ENCODE data around the gene RSU1.
"Not testable (repeated sequence)": the region's sequence is repeated elsewhere in the genome, so short reads cannot be mapped to it uniquely, and the experiment has no call there.

RSU1 gene

DNA sequence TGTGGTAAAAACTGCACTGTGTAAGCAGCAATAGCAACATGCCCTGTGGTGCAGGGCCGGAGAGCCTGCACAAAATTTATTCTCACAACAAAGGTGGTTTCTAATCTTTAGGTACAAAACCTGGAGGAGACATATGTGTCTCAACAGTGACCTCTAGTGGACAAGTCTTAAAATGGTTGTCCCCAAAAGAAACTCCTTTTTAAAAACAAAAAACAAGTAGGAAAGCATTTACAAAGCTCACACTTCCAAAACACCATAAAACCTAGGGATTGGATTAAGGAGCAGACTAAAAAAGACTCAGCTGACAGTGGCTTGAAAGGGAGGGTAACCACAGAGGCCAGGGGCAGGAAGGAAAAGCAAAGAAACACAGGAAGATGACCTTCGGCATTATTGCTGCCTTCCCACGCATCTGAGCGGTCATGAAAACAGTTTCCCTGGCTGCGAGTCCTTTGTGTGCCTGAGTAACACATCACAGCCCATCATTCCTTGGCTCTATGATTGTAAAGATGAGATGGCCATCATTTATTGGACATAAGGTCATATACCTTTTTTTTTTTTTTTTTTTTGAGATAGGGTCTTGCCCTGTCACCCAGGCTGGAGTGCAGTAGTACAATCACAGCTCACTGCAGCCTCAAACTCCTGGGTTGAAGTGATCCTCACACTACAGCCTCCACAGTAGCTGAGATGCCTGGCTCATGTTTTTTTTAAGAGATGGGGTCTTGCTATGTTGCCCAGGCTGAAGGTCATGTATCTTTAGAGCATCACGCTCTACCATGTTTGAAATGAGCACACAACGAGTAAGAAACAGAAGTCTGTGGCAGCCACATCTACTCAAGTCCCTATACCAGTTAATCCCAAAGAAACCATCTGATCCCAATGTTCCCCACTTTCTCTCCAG, 39.5 kb downstream of the RSU1 start:
- peak; percentile 34 for DNase-seq

DNA sequence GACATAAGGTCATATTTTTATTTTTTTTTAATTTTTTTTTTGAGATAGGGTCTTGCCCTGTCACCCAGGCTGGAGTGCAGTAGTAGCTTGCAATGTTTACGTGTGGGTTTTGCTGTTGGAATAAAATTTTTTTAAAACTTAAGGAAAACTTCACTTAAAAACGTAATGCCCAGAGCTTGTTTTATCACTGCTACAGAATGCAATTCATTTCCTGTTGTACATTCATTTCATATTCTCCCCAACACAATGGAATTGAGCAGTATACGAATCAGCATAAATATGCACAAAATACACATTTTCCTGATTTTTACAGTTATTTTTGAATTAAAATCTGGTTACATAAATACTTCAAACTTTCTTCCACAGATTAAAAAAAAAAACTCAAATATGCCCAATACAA, 40.3 kb downstream of the RSU1 start:
- DNase-seq = no peak

- DNase-seq = no peak
Measured at GRCh38 chr10:16773334-16773733, 43.9 kb downstream of the RSU1 start.

DNA sequence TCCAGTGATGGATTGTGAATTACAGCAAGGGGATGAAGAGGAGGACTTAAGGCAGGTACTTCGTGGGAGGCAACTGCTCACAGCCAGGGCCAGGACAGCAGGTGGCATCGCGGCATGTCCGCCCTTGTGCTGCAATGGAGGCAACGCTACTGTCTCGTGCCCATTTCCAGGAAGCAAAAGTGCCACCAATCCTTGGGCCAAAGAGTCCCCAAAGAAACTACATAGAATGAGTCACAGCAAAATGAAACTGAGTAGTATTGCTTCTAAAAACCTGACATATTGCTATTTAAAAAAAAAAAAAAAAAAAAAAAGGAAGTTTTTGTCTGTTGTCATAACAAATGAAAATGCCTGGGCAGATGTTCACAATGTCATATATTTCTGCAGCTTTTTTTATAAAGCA, 46.6 kb downstream of the RSU1 start:
- DNase-seq = no peak

GRCh38 chr10:16770141-16770540, 47.1 kb downstream of the RSU1 start:
- no peak for DNase-seq

GRCh38 chr10:16769331-16769730, 47.9 kb downstream of the RSU1 start:
- no peak for DNase-seq

GRCh38 chr10:16768702-16769101, 48.5 kb downstream of the RSU1 start:
- DNase-seq = no peak

GRCh38 chr10:16765509-16766375, 51.5 kb downstream of the RSU1 start:
- no peak for DNase-seq

- no peak for DNase-seq
Measured at GRCh38 chr10:16761300-16761699, 55.9 kb downstream of the RSU1 start.

GRCh38 chr10:16756561-16757221, 60.5 kb downstream of the RSU1 start:
- DNase-seq = no peak

DNA sequence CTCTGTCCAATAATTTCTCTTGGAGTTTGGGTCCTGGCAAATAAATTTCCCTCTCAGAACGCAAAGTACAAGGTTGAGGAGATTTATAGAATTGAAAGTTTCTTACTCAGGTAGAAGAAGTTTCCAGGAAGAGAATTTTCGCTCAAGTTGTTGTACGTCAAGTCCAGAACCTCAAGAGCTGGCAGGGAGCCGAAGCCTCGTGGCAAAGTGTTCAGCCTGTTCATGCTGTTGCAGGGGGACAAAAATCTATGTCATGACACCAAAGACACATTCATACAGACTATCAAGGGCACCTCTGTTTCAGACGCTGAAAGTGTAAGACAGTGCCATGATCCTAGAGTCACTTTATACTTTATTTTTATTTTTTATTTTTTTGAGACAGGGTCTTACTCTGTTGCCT, 62.5 kb downstream of the RSU1 start:
- DNase-seq = no peak

- DNase-seq = not testable (repeated sequence)
Measured at GRCh38 chr10:16752849-16753248, 64.4 kb downstream of the RSU1 start.

GRCh38 chr10:16752099-16752498, 65.1 kb downstream of the RSU1 start:
- no peak for DNase-seq

- DNase-seq = no peak
Measured at GRCh38 chr10:16751244-16751643, 66.0 kb downstream of the RSU1 start.

GRCh38 chr10:16750461-16750860, 66.8 kb downstream of the RSU1 start:
- no peak for DNase-seq

DNA sequence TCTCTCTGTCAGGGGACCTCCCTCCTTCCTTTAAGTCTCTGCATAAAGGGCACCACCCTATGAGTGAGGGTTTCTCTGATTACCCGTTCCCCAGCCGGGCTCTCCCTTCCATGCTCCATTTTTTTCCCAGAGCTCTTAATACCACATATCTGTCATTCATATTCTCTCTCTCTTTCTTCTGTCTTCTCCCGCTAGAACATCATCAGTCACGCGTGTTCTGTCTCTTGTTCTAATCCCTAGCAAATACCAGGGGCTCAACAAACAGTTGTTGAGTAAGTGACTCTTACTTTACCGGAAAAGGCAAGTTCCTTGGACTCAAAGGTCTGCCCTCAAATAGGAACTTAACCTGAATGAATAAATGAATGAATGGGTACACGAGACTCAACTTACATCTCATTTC, 68.5 kb downstream of the RSU1 start:
- no peak for DNase-seq

DNA sequence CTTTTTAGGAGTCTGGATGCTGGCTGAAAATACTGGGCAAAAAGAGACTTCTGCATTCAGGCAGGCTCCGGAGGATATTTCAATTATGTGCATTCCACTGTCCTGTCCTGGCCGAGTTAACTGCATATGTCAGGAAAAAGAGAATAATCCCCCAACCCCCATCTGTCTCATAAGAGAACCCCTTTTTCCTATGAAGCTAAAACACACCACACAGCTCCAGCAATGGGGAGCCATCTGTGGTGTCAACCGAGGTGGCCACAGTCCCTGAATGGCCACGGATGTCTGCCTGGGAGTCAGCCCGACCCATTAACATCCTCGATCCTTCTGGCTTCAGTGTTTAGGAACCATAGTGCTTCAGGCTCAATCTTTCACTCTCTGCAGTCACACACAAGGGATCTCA, 70.4 kb downstream of the RSU1 start:
- DNase-seq = no peak

GRCh38 chr10:16745061-16745460, 72.2 kb downstream of the RSU1 start:
- DNase-seq = no peak

- no peak for DNase-seq
Measured at GRCh38 chr10:16742165-16742960, 74.9 kb downstream of the RSU1 start.

GRCh38 chr10:16741540-16741939, 75.7 kb downstream of the RSU1 start:
- no peak for DNase-seq

DNA sequence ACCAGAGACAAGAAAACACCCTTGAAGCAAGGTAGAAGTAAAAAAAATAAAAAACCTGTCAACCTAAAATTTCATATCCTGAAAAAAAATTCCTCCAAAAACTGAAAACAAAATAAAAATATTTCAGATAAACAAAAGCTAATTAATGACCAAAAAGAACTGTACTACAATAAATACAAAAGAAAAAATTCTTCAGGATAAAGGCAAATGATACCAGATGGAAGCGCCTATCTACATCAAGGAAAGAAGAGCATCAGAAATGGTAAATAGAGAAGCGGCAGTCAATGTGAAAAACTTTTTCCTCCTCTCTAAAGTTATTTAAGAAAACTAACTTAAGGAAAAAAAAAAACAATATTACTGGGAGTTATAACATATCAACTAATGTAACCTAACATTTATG, 79.8 kb downstream of the RSU1 start:
- DNase-seq = no peak

DNA sequence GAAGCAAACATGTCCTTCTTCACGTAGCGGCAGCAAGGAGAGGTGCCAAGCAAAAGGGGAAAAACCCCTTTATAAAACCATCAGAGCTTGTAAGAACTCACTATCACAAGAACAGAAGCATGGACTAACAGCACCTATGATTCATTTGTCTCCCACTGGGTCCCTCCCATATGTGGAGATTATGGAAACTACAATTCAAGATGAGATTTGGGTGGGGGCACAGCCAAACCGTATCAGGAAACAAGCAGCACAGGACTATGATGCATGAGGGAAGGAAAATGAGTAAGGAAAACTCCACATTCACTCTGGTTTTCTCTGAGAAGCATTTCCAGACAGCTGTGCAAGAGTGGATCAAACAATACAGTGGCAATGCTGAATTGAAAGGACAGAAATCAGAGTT, 81.6 kb downstream of the RSU1 start:
- no peak for DNase-seq

DNA sequence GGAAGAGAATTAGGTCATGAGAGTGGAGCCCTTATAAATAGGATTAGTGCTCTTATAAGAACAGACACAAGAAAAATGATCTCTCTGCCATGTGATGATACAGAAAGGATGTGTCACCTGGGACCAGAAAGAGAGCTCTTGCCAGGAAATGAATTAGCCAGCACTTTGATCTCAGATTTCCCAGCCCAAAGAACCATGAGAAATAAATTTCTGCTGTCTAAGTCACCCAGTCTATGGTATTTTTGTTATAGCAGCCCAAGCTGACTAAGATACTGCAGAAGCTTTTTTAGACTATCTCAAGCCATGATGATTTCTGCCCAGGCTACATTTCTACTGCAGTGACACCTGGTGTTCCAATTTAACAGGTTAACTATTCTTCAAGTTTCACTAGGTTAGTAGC, 84.8 kb downstream of the RSU1 start:
- DNase-seq = no peak
